Measurements from ENCODE around the gene RAB40B.

The RAB40B gene

GRCh38 chr17:82611140-82612058 lies 87.1 kb downstream of the RAB40B start:
- DNase-seq: peak; percentile 16

GRCh38 chr17:82609655-82610054 lies 88.8 kb downstream of the RAB40B start:
- DNase-seq: no peak

- no peak for DNase-seq
These were observed 89.7 kb downstream of the RAB40B start for GRCh38 chr17:82608816-82609215.

- no peak for DNase-seq
These were observed 92.4 kb downstream of the RAB40B start for GRCh38 chr17:82605939-82606600.
